ENCODE data around the gene SCN3B.

Gene SCN3B

GRCh38 chr11:123593570-123593969, 60.9 kb downstream of the SCN3B start:
- DNase-seq: no peak
- Histone ChIP-seq H3K9me3 (no peaks in the 10 kb centered on the region), H3K27me3 (no peaks in the 10 kb centered on the region), H3K4me1 (no peaks in the 10 kb centered on the region), H3K36me3 (no peaks in the 10 kb centered on the region; the same call in 1 of the 2 replicates), H3K4me3 (ENCODE audit: low read depth, low read length) (no peak overlapping the region)
- TF ChIP-seq CTCF (IDR thresholded peaks at IDR 0.05; ENCODE audit: low read depth, low read length): no peak

GRCh38 chr11:123590296-123590912, 64.0 kb downstream of the SCN3B start:
- Histone ChIP-seq H3K36me3 (no peaks in the 10 kb centered on the region), H3K4me1 (no peaks in the 10 kb centered on the region), H3K27me3 (no peaks in the 10 kb centered on the region), H3K4me3 (ENCODE audit: low read depth, low read length) (no peak overlapping the region), H3K9me3 (no peaks in the 10 kb centered on the region)
- no peak for DNase-seq
- TF ChIP-seq CTCF (IDR thresholded peaks at IDR 0.05; ENCODE audit: low read depth, low read length): no peak

DNA sequence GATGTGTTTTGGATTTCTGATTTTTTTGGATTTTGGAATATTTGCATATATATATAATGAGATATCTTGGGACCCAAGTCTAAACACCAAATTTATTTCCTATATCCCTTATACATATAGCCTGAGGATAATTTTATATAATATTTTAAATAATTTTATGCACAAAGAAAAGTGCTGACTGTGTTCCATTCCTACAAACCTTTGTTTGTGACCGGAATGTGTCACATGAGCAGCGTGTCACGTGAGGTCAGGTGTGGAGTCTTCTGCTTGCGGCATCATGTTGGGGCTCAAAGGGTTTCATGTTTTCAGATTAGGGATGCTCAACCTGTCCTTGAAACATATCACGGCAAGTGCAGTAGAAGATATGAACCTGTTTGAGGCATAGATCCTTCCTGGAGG, 65.6 kb downstream of the SCN3B start:
- TF ChIP-seq CTCF (IDR thresholded peaks at IDR 0.05; ENCODE audit: low read depth, low read length): no peak
- H3K4me3 ChIP-seq (ENCODE audit: low read depth, low read length): no peak overlapping the region
- no peaks in the 10 kb centered on the region for H3K27me3 ChIP-seq
- no peaks in the 10 kb centered on the region for H3K36me3 ChIP-seq
- no peaks in the 10 kb centered on the region for H3K4me1 ChIP-seq
- no peaks in the 10 kb centered on the region for H3K9me3 ChIP-seq
- no peak for DNase-seq

GRCh38 chr11:123588117-123588863, 66.1 kb downstream of the SCN3B start:
- DNase-seq: no peak
- no peaks in the 10 kb centered on the region for H3K4me1 ChIP-seq
- TF ChIP-seq CTCF (IDR thresholded peaks at IDR 0.05; ENCODE audit: low read depth, low read length): no peak
- H3K36me3 ChIP-seq: no peaks in the 10 kb centered on the region
- H3K9me3 ChIP-seq: no peaks in the 10 kb centered on the region
- no peak overlapping the region for H3K4me3 ChIP-seq (ENCODE audit: low read depth, low read length)
- H3K27me3 ChIP-seq: no peaks in the 10 kb centered on the region

DNA sequence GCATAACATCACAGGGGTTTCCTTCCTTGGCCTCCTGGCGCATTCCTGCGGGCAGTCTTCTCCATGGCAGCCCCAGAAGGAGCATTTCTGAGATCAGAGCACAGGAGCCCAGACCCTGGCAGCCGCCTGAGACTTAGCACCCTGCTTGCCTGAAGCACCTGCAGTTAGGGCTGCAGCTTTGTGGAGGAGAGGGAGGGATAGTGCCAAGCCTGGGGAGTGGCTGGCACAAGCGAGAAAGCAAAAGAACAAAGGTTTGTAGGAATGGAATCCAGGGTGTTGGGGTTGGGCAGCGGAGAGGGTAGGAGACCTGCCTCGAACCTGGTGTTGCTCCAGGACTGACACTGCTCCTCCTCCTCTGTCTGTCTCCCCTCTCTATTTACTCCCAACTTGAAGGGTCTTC, 66.9 kb downstream of the SCN3B start:
- no peak overlapping the region for H3K4me3 ChIP-seq (ENCODE audit: low read depth, low read length)
- TF ChIP-seq CTCF (IDR thresholded peaks at IDR 0.05; ENCODE audit: low read depth, low read length): no peak
- H3K27me3 ChIP-seq: no peaks in the 10 kb centered on the region
- no peak for DNase-seq
- H3K9me3 ChIP-seq: no peaks in the 10 kb centered on the region
- H3K4me1 ChIP-seq: no peaks in the 10 kb centered on the region
- no peaks in the 10 kb centered on the region for H3K36me3 ChIP-seq

DNA sequence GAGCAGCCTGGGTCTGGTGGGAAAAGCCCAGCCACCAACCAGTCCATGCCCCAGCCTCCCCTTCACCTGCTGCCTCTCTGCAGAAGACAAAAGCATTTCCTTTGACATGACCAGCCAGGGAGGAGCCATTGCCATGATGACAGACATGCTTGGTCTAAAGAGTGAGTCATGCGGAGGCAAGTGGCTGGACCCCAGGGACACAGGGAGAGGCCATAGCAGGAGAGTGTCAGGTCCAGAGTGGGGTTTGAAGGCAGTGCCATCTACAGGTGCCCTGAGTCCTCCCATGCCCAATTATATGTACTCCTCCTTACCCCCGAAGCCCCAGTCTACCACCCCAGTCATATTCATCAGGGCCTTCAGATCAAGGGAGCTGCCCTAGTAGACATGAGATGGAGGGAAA, 67.4 kb downstream of the SCN3B start:
- H3K4me1 ChIP-seq: no peaks in the 10 kb centered on the region

More for the DNA sequence above, 67.4 kb downstream of the SCN3B start:
- H3K9me3 ChIP-seq: no peaks in the 10 kb centered on the region
- H3K27me3 ChIP-seq: no peaks in the 10 kb centered on the region
- H3K36me3 ChIP-seq: no peaks in the 10 kb centered on the region
- DNase-seq: peak; percentile 50
- no peak; the same call in 1 of the 2 replicates for TF ChIP-seq CTCF (IDR thresholded peaks at IDR 0.05; ENCODE audit: low read depth, low read length)
- H3K4me3 ChIP-seq (ENCODE audit: low read depth, low read length): no peak overlapping the region
